DOHH2 (cell line): Measurements from ENCODE around the gene GNG4.

Source experiments
- EZH2phosphoT487 ChIP-seq: fragments of 200-600 bp; sonication (generic); IDR thresholded peaks from 2 replicates; pipeline ENCODE4 v1.6.1; 2017; ENCODE audit warnings: borderline replicate concordance, mild to moderate bottlenecking, antibody characterized with exemption, low read length, moderate library complexity, mixed read lengths
- TF ChIP-seq, protein P1 (sequence below): fragments of 200-600 bp; sonication (generic); IDR thresholded peaks from one replicate; pipeline ENCODE4 v1.5.1; 2014; ENCODE audit warnings: antibody characterized with exemption, mild to moderate bottlenecking, low read depth, low read length; ENCODE audit not compliant: poor library complexity, severe bottlenecking

- TF ChIP-seq, protein P1, sequence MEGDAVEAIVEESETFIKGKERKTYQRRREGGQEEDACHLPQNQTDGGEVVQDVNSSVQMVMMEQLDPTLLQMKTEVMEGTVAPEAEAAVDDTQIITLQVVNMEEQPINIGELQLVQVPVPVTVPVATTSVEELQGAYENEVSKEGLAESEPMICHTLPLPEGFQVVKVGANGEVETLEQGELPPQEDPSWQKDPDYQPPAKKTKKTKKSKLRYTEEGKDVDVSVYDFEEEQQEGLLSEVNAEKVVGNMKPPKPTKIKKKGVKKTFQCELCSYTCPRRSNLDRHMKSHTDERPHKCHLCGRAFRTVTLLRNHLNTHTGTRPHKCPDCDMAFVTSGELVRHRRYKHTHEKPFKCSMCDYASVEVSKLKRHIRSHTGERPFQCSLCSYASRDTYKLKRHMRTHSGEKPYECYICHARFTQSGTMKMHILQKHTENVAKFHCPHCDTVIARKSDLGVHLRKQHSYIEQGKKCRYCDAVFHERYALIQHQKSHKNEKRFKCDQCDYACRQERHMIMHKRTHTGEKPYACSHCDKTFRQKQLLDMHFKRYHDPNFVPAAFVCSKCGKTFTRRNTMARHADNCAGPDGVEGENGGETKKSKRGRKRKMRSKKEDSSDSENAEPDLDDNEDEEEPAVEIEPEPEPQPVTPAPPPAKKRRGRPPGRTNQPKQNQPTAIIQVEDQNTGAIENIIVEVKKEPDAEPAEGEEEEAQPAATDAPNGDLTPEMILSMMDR = no peak
- TF ChIP-seq EZH2phosphoT487 = no peak
These were observed 124.3 kb downstream of the GNG4 start for GRCh38 chr1:235525314-235525713.
